GM18526 (cell line): ENCODE measurements around the gene SCRN1.

Experiments
- POLR2A ChIP-seq: IDR thresholded peaks from 3 replicates; pipeline ENCODE4 v1.6.1; 2011; ENCODE audit not compliant: insufficient read length; ENCODE audit errors: extremely low read depth

Gene SCRN1, protein sequence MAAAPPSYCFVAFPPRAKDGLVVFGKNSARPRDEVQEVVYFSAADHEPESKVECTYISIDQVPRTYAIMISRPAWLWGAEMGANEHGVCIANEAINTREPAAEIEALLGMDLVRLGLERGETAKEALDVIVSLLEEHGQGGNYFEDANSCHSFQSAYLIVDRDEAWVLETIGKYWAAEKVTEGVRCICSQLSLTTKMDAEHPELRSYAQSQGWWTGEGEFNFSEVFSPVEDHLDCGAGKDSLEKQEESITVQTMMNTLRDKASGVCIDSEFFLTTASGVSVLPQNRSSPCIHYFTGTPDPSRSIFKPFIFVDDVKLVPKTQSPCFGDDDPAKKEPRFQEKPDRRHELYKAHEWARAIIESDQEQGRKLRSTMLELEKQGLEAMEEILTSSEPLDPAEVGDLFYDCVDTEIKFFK

DNA sequence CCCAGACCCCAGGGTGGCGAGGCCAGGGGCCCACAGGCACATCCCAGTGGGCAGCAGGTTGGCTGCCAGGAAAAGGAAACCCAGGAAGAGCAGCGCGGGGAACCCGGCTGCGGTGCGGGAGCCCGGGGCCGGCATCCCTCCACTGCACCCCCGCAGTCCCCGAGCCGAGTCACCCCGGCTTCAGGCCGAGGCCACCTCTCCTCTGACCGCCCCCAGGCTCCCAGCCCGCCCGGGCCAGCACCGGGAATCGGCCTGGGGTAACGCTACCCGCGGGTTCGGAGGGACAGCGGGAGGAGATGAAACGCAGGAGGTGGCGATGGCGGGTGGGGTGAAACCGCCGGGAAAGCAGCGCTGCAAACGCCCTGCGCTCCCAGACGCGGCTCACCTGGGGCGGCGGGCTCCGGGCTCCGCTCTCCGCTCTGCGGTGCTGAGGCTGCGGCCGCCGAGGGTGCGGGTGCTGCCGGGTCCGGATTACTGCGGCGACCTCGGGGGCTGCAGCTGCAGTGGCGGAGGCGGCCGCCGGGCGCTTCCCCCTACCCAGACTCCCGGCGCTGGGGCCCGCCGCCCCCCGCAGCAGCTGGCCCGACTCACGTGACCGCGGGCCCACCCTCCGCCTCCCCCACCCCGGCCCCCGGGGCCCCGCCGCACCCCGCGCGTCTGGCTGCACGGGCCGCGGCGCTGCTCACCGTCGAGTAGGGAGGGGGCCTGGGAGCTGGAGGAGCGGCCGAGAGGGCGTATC lies at the start of gene SCRN1:
Gene SCRN1, minus strand, starts transcription at position 545 of the 739 bp plus-strand sequence. CDS start 20,734 bp downstream, outside the sequence.
- peak; percentile 57 for TF ChIP-seq POLR2A

- TF ChIP-seq POLR2A, result no peak
Measured at GRCh38 chr7:30038196-30038980, 48.8 kb upstream of the SCRN1 start.

GRCh38 chr7:30036220-30036619 lies 46.6 kb upstream of the SCRN1 start:
- TF ChIP-seq POLR2A, result no peak

GRCh38 chr7:30034501-30034900 lies 44.9 kb upstream of the SCRN1 start:
- no peak for TF ChIP-seq POLR2A

DNA sequence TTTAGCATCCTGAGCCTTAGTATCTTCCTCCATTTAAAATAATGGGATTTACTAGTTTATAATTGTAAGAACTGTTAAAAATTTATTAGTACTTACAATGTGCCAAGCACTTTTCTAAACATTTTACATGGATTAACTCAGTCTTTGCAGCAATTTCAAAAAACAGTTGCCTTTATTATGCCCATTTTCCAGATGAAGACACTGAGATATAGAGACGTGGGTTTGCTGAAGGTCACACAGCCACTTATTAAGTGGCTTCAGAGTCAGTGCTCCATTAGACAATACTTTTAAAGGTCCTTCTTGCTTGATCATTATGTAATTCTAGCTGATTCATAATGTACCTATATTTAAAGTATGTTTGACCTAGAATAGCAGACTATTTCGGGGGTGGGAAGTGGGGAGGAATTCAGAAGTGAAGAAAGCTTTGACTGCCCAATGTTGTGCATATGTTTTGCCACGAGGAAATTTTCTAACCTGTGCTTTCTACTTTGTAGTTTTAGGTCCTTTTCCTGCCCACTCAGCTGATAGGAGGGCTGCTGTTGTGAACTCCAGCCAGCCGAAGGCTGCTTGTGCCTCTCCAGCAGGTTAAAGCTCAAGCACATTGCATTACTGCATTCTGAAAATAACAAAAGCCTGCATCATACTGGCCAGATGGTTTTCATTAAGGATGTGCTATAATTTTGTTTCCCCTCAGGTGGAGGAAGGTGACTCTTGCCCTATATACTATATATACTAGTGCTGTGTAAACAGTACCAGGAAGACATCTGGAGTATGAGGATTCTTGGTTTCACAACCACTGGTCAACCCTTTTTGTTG lies 42.9 kb upstream of the SCRN1 start:
- TF ChIP-seq POLR2A, result no peak

DNA sequence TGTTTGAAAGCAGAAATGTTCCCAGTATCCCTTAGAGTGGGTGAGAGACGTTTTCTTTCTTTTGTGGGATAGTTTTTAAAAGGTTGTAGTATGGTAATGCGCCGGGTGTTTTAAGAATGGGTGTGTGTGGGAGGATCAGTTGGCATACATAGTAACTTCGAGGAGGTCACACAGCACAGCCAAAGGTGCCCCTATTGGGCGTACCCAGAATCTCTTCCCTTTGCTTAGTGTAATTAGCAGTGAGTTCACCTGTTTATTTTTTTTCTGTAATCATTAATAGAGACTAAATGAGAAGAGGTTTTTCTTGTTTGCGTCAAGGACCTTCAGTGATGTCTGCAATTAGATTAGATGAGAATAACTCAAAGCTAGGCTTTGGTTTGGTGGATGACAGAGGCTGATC lies 40.1 kb upstream of the SCRN1 start:
- no peak for TF ChIP-seq POLR2A

DNA sequence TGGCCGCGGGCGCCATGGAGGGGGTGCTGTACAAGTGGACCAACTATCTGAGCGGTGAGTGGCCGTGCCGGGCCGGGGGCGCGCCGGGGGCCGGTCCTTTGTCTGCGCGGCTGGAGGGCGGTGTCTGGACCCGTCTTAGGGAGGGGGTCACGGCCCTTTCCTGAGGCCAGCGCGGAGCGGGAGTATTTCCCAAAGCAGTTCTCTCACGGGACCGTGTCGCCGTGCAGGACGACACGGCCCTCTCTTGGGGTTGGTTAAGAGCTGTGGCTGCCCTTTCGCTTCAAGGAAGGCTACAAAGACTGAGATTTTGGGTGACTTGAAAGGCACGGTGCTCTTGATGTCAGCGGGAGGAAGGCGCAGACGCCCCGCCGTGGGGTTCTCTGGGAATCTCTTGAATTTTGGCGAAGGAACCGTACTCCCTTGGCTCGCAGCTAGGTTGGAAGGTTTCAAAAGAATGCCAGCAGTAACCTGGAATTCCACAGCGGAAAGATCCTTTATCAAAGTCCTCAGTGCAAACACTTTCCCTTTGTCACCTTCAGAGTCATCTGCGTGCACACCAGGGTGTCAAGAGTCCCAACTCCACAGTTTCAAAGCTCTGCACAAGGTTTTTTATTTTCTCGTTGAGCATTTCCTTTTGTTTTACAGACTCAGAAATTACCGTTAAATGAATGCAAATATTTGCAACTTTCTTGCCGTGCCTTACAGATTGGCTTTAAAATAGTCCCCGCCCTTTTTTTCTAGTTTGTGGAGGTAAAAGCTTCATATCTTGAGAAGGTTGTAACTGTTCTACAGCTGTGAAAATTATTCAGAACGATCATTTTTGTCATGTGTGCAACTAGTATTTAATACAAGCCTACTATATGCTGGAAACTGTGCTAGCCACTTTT lies 39.4 kb upstream of the SCRN1 start:
- no peak for TF ChIP-seq POLR2A

GRCh38 chr7:30028216-30028748 lies 38.7 kb upstream of the SCRN1 start, which contains the start of gene PLEKHA8:
TSS of gene PLEKHA8 (plus strand) at chr7:30028412. CDS start at chr7:30028763, 351 bp downstream.
- peak; percentile 48 for TF ChIP-seq POLR2A

DNA sequence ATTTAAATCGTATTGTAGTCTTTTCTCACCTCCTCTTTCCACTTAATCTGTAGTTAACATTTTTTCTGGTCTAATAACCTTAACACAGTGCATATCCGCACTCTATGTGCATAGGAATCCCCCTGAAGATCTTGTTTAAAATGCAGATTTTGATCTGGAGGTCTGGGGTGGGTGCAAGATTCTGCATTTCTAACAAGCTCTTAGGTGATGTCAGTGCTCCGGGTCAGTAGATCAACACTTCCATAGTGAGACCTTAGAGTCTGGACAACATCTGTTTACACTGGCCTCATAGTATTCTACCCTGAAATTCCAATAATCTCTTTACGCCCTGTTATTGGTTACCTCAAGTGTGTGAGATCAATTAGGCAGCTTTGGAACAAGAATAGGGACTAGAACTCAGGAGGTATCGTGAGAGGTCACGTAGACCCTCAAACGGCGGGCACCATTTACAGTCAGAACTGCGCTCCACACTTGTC lies 38.2 kb upstream of the SCRN1 start:
- peak; percentile 68 for TF ChIP-seq POLR2A

GRCh38 chr7:30027065-30027456 lies 37.5 kb upstream of the SCRN1 start:
- TF ChIP-seq POLR2A, result peak; percentile 9

DNA sequence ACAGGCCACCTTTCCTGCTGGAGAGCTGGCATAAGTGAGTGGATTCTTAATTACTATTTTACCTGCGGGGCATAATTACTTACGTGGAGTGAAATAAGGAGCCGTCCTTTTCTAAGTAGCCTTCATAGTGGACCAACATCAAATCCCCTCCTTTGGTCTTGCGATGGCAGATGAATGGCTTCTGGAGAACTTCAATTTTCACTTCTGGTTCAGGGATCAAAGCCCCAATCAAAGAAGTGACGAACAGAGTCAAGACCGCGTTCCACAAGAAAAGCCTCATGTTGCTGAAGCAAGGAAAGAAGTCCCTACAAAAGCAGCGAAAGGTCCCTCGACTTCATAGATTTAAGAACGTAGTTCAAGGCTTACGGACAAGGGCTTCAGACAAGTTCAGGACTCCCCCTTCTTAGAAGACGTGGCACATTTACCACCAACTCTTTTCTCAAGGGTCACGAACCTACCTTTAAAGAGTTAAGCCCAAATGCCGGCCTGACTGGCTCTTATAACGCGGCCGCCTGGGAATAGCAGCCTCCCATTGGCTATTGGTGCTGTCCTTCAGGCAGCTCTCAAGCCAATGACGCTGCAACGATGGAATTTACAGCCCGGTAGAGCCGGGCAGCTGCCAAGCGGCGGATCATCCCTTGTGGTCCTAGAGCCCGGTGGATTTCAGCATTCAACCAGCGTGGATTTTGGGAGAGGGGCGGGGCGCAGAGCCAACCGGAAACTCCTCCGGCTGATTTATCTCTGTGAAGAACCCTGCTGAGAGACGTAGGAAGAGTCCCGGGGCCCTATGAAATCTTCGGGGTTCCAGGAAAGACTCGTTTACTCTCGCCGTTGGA lies 36.8 kb upstream of the SCRN1 start, which contains the start of gene FKBP14:
Gene FKBP14, minus strand, starts transcription at position 474 of the 836 bp plus-strand sequence. Its CDS starts 194 bp downstream, at position 280.
- TF ChIP-seq POLR2A, result peak; percentile 56

DNA sequence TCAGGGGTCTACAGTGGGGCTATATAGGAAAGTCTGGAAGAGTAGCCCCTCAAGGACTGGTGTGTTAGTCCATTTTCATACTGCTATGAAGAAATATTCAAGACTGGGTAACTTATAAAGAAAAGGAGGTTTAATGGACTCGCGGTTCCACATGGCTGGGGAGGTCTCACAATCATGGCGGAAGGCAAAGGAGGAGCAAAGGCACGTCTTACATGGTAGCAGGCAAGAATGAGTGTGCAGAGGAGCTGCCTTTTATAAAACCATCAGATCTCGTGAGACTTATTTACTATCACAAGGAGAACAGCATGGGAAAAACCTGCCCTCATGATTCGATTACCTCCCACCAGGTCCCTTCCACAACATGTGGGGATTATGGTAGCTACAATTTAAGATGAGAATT lies 33.9 kb upstream of the SCRN1 start:
- TF ChIP-seq POLR2A, result no peak
